ENCODE measurements around the gene SLC5A10.
"Not testable (repeated sequence)": the region's sequence is repeated elsewhere in the genome, so short reads cannot be mapped to it uniquely, and the experiment has no call there.

Gene SLC5A10

DNA sequence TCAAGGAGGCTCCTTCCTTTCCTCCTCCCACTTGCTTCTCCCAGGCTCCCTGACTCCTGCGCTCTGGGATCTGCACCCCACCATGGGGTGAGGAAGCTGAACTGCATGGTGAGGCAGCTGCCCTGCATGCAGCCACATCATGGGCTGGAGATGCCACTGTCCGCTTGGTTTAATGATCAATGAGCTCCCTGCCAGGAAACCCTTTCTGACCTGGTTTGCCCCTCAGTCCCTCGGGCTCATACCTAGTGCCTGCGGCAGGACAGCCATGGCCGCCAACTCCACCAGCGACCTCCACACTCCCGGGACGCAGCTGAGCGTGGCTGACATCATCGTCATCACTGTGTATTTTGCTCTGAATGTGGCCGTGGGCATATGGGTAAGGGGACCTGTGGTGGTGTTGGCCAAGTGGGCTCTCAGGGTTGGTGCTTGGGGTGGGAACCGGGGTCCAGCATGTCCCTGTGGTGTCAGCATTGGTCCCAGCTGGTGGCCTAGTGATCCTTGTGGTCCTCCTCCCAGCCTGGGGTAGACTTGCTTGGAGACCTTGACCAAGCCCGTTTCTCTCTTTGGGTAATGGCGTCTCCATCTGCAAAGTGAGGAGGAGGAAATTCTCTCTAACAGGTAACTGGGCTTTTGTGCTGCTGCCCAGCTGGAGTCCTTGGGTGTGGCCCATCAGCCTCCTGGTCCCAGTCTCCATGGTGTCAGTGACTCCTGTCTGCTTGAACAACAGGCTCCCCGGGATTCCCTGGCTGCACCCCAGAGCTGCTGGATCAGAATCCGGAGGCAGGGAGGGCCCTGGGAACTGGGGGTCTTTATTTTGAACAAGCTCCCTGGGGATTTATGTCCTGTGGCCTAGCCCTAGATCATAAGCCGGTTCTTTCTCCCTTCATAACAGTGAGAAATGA lies at the start of gene SLC5A10:
Gene SLC5A10, plus strand, starts transcription at position 225 of the 902 bp plus-strand sequence. Its CDS starts 41 bp downstream, at position 266.
- DNase-seq (ENCODE audit: low spot score), result no peak

DNA sequence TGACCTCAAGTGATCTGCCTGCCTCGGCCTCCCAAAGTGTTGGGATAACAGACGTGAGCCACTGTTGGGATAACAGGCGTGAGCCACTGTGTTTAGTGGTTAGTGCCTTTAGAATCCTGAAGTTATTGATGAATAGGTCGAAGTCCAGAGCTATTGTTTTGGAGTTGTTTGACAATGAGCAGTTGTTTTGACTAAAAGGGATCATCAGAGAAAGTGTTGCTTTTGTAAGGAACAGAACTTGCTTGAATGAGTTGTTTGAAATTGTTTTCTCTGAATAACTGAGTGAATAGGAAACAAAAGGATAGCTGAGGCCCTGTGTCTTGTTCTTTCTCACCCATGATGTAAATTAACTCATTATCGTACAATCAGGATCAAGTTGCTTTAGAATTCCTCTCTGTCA lies 47.5 kb upstream of the SLC5A10 start:
- DNase-seq (ENCODE audit: low spot score), result no peak

DNA sequence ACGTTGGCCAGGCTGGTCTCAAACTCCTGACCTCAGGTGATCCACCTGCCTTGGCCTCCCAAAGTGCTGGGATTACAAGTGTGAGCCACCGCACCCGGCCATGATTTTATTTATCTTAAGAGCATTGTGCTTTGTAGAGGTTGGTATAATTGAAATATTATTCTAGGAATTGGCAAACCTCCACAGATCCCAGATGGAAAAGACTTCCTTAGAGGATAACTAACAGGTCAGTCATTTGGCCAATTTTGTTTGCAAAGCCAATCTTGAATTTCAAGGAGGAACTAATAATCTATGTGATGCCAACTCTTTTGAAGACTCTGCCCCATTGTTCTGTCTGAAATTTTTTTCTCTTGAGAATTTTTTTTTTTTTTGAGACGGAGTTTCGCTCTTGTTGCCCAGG lies 46.7 kb upstream of the SLC5A10 start:
- no peak for DNase-seq (ENCODE audit: low spot score)

DNA sequence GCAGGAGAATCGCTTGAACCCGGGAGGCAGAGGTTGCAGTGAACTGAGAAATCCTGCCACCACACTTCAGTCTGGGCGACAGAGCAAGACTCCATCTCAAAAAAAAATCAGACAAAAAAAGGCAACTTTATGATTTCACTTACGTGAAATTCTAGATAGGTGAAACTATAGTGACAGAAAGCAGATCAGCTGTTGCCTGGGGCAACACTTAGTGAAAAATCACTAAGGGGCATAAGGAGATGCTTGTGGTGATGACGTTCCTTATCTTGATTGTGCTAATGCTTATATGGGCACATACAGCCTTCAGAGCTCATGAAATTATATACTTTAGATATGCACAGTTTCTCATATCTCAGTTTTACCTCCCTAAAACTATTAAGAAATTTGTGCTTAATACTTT lies 41.6 kb upstream of the SLC5A10 start:
- DNase-seq (ENCODE audit: low spot score), result no peak

DNA sequence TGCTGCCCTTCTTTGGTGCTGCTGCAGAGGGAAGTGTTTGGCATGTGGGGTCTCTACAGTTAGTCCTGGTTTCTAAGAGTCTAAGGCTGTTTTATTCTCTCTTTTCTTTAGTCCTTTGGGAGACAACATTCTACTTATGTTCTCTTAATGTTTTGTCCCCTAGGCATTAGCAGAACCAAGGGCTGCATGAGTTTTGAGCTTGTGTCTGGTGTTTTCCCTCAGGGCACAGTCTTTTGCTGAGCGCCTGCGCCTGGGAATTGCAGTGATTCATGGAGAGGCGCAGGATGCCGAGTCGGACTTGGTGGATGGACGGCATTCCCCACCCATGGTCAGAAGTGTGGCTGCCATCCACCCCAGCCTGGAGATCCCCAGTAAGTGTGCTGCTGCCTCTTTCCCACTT lies 41.1 kb upstream of the SLC5A10 start:
- no peak for DNase-seq (ENCODE audit: low spot score)

DNA sequence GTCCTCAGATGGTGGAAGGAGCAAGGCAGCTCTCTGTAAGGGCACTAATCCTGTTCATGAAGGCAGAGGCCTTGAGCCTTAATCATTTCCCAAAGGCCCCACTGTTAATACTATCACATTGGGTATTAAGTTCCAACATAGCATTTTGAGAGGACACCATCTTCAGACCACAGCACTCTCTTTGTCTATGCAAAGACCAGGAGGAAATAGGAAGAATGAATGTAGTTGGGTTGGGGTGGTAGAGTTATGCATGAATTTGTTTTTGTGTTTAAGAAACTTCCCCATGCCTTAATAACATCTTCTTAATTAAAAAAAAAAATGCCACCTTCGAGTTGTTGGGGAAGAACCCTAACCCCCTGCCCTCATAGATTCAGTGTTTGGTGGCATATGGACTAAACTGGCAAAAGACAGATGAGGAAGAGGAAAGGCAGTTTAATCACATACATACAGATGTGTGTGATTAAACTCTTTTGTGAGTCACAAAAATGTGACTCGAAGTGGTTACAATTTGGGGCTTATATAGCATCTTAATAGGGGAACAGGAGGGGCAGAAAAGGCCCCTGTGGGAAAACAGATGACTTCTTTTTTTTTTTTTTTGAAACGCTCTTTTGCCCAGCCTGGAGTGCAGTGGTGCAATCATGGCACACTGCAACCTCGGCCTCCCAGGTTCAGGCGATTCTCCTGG lies 35.0 kb upstream of the SLC5A10 start:
- no peak for DNase-seq (ENCODE audit: low spot score)

DNA sequence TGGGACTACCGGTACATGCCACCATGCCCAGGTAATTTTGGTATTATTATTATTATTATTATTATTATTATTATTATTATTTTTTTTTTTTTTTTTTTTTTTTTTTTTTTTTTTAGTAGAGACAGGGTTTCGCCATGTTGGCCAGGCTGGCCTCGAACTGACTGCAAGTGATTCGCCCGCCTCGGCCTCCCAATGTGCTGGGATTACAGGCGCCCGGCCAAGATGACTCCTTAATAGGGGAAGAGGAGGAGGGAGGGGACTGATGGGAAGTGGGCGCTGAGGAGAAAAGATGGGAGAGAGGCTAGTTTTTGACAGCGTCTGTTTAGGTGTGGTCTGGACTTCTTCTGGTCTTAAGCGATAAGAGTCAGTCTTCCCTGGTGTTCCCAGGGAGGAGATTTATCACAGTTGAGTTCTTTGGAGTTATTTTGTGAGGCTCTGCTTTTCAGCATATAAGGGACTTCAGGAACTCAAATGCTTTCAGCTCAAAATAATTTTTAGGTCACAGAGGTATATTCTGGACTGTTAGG lies 34.4 kb upstream of the SLC5A10 start:
- no peak for DNase-seq (ENCODE audit: low spot score)

DNA sequence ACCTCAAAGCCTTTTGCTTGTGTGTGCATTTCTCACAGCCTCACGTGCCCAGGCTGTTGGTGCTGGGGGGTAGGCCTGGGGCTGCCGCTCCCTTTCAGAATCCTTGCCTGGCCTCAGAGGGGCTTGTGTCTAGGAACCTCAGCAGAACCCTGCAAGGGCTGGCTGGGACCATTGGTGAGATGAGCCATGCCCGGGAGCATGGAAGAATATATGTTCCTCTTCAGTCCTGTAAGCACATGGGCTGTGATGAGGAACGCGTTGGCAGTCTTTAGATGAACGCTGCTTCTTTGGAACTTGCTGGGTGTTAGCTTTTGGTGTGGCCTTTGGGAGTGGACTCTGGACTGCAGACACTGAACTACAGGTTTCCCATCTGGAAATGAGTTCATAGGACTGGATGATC lies 32.0 kb upstream of the SLC5A10 start:
- no peak for DNase-seq (ENCODE audit: low spot score)

DNA sequence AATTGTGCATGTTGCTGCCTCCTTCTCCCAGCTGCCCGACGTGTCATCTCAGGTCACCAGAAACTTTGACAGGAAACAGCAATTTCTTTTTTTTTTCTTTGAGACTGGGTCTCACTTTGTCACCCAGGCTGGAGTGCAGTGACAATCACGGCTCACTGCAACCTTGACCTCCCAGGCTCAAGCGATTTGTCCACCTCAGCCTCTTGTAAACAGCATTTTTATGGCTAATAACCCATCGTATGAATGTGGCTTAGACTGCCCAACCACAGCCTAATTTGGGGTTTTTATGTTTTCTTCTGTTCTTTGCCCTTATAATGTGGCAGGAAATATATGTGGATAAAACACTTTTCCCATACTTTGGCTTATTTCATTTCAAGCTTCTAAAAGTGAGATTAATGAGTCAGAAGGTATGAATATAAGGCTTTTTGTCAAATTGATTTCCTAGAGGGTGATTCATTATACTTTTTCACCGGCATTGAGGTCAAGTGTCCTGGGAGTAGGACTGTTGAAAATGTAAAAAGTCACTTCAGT lies 31.0 kb upstream of the SLC5A10 start:
- no peak for DNase-seq (ENCODE audit: low spot score)

DNA sequence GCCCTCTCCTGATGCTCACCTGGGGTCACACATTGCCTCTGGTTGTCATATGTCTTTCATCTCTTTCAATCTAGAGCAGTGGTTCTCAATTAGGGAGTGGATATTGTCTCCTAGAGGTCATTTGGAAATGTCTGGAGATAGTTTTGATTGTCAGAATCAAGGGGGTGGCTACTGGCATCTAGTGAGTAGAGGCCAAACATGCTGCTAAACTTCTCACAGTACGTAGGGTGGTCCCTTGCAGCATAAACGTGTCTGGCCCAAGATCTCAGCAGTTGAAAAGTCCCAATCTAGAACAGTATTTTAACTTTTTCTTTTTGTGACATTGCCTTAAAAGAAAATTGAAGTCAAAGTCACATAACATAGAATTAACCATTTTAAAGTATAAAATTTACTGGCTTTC lies 30.5 kb upstream of the SLC5A10 start:
- no peak for DNase-seq (ENCODE audit: low spot score)

DNA sequence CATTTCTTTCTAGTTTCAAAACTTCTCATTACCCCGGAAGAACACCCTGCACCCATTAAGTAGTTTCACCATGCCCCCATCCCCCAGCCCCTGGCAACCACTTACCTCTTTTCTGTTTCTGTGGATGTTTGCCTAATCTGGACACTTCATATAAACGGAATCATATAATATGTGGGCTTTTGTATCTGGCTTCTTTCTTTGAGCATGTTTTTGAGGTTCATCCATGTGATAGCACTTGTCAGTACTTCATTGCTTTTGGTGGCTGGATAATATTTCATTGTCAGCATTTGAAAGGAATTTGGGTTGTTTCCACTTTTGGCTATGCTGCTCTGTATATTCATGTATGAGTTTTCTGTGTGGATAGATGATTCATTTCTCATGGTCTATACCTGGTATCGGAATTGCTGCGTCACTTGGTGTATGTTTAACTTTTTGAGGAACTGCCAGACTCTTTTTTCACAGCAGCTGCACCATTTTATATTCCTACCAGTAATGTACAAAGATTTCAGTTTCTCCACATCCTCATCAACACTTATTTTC lies 30.0 kb upstream of the SLC5A10 start:
- DNase-seq (ENCODE audit: low spot score), result no peak

DNA sequence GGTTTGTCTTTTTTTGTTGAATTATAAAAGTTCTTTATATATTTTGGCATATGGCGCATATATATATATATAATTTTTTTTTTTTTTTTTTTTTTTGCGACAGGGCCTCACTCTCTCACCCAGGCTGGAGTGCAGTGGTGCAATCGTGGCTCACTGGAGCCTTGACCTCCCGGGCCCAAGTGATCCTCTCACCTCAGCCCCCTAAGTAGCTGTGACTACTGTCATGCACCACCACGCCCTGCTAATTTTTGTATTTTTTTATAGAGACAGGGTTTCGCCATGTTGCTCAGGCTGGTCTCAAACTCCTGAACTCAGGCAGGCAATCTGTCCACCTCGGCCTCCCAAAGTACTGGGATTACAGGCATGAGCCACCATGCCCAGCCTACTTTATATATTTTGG lies 29.4 kb upstream of the SLC5A10 start:
- DNase-seq (ENCODE audit: low spot score), result not testable (repeated sequence)

DNA sequence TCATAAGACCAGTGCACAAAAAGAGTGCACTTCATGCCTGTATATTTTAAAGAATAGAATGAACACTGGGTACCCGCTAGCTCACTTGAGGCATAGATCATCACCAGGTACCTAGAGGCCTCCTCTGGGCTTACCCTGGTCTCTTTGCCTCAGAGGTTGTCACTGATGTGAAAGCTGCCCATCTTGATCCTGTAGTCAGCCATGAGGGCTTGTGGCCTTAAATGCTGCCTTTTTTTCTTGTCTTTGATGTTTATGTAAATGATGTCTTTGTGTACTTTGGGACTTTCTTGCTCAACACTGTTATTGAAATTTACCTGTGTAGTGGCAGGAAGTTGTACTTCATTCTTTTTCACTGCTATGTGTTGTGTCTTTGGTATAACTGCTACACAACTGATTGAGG lies 26.8 kb upstream of the SLC5A10 start:
- no peak for DNase-seq (ENCODE audit: low spot score)

DNA sequence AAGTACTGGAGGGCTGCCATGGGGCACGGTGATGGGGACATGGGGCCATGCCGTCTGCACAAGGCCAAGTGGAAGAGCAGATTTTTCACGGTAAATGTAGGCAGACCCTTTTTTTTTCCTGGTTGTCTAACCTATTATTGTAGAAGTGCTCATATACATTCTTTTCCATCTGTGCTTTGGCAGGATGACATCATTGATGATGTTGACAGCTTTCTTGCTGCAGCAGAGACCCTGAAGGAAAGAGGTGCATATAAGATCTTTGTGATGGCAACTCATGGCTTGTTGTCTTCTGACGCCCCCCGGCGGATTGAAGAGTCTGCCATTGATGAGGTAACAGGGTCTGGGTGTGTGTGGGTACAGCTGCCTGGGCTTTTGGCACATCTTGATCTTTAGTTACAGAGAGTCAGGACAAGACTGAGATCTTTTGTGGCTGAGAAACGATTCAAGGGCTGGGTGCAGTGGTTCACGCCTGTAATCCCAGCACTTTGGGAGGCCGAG lies 23.3 kb upstream of the SLC5A10 start:
- no peak for DNase-seq (ENCODE audit: low spot score)

DNA sequence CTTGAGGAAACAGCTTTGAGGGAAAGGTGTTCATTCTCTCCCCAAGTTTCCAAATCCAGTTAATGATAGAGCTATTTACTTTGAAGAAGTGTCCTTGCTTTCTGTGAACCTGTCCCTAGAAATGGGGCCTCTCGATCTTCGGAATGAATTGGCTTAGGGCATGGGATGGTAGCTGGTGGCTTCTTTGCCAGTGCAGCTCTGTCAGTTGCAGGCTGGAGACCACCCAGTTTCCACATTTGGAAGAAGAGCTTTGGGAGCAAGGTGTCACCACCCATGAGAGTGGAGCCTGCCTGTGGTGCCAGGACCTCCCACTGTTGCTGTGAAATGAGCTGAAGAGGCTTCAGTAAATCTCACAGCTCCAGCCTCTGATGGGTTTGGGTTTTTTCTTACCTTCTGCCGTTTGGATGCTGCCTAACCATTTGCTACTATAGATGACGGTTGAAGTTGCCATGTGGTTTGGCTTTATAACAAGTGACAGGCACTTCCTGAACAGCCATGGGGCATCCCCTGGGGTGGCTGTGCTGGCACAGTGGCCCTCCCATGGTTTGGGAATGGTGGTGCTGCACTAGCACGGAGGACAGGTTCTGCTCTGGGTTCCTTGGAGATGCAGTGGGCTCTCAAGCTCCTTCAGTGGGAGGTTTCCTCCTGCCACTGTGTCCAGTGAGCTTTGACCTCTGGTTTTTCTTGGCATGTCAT lies 19.5 kb upstream of the SLC5A10 start:
- DNase-seq (ENCODE audit: low spot score), result no peak

DNA sequence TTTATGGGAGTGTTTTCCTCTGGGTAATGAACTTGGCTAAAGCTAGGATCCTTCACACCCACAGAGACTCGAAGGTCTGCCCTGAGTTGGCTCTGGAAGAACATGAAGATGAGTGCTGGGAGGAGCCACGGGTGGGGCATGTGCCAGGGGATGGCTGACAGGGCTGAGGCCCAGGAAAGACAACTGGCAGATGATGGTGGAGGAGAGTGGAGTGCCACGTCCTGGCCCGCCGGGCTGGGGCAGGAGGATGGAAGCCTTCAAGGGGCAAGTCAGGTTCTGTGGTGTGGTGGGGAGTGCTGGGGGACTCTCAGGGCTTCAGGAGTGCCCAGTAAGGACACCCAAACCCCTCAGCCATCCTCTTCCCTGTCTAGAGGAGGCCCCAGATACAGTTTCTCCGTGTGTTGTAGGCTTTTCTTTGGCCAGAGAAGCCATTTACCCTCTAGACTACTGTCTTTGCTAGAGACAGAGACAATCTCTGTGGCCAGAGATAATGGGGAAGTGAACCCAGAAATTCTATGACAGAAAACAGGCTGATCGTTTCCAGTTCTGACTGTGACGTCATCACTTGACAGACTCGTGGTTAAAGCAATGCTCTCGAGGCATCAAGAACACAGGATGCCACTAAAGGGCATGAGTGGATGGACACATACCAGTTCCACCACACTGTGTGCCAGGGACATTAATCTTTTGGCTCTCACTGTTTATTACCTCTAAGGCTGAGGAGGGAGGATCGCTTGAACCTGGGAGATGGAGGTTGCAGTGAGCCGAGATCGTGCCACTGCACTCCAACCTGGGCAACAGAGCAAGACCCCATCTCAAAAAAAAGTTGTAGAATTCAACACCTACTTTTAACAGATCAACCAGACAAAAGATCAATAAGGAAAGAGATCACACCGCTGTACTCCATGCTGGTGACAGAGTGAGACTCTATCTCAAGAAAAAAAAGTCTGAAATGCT lies 18.6 kb upstream of the SLC5A10 start:
- DNase-seq (ENCODE audit: low spot score), result no peak

DNA sequence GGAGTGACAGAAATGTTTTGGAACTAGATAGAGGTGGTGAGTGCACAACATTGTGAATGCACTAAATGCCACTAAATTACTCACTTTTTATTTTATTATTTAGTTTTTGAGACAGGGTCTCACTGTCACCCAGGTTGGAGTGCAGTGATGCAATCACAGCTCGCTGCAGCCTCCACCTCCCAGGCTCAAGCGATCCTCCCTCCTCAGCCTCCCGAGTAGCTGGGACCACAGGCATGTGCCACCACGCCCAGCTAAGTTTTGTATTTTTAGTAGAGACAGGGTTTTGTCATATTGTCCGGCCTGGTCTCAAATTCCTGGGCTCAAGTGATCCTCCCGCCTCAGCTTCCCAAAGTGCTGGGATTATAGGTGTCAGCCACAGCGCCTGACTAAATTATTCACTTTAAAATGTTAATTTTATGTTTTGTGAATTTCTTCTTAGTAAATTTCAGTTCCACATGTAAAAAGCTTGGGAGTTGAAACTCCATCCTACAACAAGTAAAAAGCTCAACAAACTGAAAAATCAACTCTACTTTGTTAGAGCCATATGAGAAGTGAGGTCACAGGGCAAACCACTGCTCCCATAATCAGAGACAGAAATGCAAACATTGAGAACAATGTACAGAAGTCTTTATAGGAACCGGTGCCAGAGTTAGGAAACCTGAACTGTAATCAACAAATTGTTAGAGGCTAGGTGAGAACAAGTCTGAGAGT lies 13.8 kb upstream of the SLC5A10 start:
- no peak for DNase-seq (ENCODE audit: low spot score)

DNA sequence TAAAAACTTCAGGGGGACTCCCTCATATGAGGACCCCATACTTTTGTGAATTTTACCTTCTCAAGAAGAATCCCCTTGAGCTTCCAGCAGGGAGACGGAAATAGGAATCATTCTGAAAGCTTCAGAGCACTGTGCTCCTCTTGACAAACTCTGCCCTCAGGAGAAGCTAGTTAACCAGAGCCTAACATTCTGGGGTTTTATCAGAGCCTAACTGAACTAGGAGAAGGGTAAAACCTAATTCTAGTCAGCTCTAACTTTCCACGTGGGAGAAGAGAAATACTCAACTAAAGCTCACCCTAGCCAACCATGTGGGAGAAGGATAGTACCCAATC lies 13.3 kb upstream of the SLC5A10 start:
- no peak for DNase-seq (ENCODE audit: low spot score)

DNA sequence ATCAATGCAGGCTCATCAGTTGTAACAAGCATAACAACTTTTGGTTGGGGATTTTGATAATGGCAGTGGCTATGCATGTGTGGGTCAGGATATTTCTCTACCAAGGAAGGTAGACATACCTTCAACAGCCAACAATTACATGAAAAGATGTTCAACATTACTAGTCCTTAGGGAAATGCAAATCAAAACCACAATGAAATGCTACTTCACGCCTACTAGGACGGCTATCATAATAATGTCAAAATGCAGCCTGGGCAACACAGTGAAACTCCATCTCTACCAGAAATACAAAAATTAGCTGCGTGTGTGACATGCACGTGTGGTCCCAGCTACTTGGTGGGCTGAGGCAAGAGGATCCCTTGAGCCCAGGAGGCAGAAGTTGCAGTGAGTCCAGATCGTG lies 7.3 kb upstream of the SLC5A10 start:
- DNase-seq (ENCODE audit: low spot score), result no peak

DNA sequence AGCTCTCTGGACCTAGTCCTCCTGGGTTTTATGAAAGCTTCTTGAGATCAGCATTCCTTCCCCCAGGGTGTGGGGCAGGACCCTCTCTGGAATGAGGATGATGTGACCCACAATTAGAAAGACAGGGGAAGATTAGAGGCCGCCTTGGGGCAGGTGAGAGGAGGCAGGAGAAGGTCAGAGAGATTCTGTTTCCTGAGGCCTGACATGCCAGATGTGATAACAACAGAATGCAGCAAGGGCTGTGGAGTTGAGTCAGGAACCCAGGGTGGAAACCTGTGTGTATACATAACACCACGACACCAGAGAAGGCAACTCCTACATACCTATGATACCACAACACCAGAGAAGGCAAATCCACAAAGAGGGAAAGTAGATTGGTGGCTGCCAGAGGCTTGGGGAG lies 5.4 kb upstream of the SLC5A10 start:
- DNase-seq (ENCODE audit: low spot score), result no peak
